ENCODE measurements around the gene GNPTG.

The GNPTG gene

GRCh38 chr16:1363501-1364041 lies 11.8 kb downstream of the GNPTG start:
- peak; percentile 74 for TF ChIP-seq CTCF (IDR thresholded peaks at IDR 0.05; ENCODE audit: low read depth, low read length, missing control alignments)
- no peak for DNase-seq (ENCODE audit: extremely low read depth, low read depth)
- no peak overlapping the region for H3K4me3 ChIP-seq (replicated peaks; ENCODE audit: low read depth, low read length)

GRCh38 chr16:1364510-1364909 lies 12.8 kb downstream of the GNPTG start:
- DNase-seq (ENCODE audit: extremely low read depth, low read depth): no peak
- TF ChIP-seq CTCF (IDR thresholded peaks at IDR 0.05; ENCODE audit: low read depth, low read length, missing control alignments): no peak
- H3K4me3 ChIP-seq (replicated peaks; ENCODE audit: low read depth, low read length): no peak overlapping the region

- H3K4me3 ChIP-seq (replicated peaks; ENCODE audit: low read depth, low read length): no peak overlapping the region
- DNase-seq (ENCODE audit: extremely low read depth, low read depth): no peak
- no peak for TF ChIP-seq CTCF (IDR thresholded peaks at IDR 0.05; ENCODE audit: low read depth, low read length, missing control alignments)
These were observed 14.5 kb downstream of the GNPTG start for GRCh38 chr16:1366060-1366711.

GRCh38 chr16:1366712-1367299 lies 15.1 kb downstream of the GNPTG start:
- TF ChIP-seq CTCF (IDR thresholded peaks at IDR 0.05; ENCODE audit: low read depth, low read length, missing control alignments): no peak
- no peak overlapping the region for H3K4me3 ChIP-seq (replicated peaks; ENCODE audit: low read depth, low read length)
- no peak for DNase-seq (ENCODE audit: extremely low read depth, low read depth)

GRCh38 chr16:1367486-1368174 lies 15.9 kb downstream of the GNPTG start:
- no peak for TF ChIP-seq CTCF (IDR thresholded peaks at IDR 0.05; ENCODE audit: low read depth, low read length, missing control alignments)
- DNase-seq (ENCODE audit: extremely low read depth, low read depth): no peak
- H3K4me3 ChIP-seq (replicated peaks; ENCODE audit: low read depth, low read length): no peak overlapping the region

- no peak for DNase-seq (ENCODE audit: extremely low read depth, low read depth)
- TF ChIP-seq CTCF (IDR thresholded peaks at IDR 0.05; ENCODE audit: low read depth, low read length, missing control alignments): no peak
- no peak overlapping the region for H3K4me3 ChIP-seq (replicated peaks; ENCODE audit: low read depth, low read length)
These were observed 19.6 kb downstream of the GNPTG start for GRCh38 chr16:1371054-1371978.
